Astrocyte of the hippocampus (primary cell): ENCODE results near the gene FAM83B.
"Not testable (repeated sequence)": the region's sequence is repeated elsewhere in the genome, so short reads cannot be mapped to it uniquely, and the experiment has no call there.

Experiments used
- DNase-seq: peaks from one replicate; pipeline ENCODE4 v3.0.0; 2011; ENCODE audit warnings: low read depth, low spot score

FAM83B gene

DNA sequence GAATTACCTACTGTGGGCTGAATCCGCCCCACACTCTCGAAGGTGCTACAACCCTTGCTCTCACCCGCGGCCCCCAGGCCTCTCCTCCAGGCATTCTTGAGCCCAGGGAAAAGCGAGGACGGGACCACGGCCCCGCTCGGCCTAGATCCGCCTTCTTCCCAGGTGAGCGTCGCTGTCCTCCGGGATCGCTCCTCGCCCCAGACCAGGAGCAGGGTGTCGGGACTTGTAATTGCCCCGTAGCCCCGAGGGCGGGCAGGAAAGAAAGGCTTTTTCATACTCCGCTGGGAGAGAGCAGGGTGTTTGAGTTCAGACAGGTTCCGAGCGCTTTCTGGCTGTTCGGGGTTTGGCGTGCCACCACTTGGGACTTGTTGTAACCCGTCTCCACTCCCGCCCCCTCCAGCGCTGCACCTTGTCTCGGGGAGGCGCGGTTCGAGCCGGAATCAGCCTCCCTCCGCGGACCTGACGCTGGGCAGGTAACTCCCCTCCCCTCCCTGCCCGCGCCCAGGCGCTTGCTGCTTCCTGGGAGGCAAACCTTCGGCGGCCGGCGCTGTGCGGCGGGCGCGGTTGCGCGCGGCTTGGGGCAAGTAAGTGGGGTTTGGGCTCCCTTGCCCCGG lies at the start of gene FAM83B:
Gene FAM83B (plus strand): TSS at position 529 of the 614 bp plus-strand sequence. CDS start 23,476 bp downstream, outside the sequence.
- DNase-seq: peak; percentile 42

GRCh38 chr6:54796918-54797317 lies 49.7 kb upstream of the FAM83B start:
- DNase-seq: not testable (repeated sequence)

GRCh38 chr6:54800050-54800600 lies 46.4 kb upstream of the FAM83B start:
- no peak for DNase-seq

DNA sequence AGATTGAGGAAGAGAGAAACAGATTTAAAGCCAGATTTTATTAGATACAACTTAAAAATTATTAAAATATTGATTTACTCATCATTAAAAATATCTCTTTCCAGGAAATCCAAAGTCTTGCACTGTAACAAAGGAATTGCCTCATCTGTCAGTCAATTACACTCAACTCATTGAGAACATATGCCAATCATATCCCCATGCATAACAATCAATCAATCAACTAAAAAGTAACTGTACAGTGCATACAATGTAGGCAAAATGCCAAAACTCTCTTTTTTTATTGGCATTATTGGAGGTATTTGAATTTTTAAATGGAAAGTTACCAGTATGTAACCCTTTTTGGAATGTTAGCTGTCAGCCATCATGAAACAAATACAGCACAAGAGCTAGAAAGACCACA lies 45.3 kb upstream of the FAM83B start:
- no peak for DNase-seq

DNA sequence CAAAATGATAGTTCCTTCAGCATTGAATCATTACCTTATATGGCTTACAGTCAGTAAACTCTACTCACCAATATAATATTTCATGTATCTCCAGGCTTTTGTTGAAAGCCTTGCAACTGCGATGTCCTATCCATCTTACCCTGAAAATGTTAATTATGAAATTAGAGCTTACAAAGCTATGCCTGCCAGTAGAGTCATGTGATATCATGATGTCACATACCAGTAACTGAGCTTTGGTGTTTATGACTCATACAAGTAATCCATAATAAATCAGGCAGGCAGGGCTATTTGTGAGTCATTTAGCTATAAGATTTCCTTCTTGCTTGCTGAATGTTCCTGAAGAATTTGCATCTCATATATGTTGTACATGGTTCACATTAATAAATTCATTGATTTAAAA lies 44.9 kb upstream of the FAM83B start:
- DNase-seq: peak; percentile 70

GRCh38 chr6:54802775-54803634 lies 43.6 kb upstream of the FAM83B start:
- DNase-seq: peak; percentile 66

GRCh38 chr6:54805077-54805476 lies 41.5 kb upstream of the FAM83B start:
- DNase-seq: peak; percentile 47

- no peak for DNase-seq
Measured at GRCh38 chr6:54810147-54810546, 36.4 kb upstream of the FAM83B start.

GRCh38 chr6:54813892-54814291 lies 32.7 kb upstream of the FAM83B start:
- peak; percentile 24 for DNase-seq

GRCh38 chr6:54817236-54817635 lies 29.3 kb upstream of the FAM83B start:
- DNase-seq: no peak

GRCh38 chr6:54817834-54818233 lies 28.7 kb upstream of the FAM83B start:
- DNase-seq: no peak

DNA sequence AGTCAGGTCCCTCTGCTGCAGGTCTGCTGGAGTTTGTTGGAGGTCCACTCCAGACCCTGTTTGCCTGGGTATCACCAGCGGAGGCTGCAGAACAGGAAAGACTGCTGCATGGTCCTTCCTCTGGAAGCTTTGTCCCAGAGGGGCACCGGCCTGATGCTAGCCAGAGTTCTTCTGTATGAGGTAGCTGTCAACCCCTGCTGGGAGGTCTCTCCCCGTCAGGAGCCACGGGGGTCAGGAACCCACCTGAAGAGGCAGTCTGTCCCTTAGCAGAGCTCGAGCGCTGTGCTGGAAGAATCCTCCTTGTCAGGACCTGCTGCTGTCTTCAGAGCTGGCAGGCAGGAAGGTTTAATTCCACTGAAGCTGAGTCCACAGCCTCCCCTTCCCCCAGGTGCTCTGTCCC lies 22.3 kb upstream of the FAM83B start:
- not testable (repeated sequence) for DNase-seq

- DNase-seq: no peak
Measured at GRCh38 chr6:54827010-54827409, 19.6 kb upstream of the FAM83B start.

DNA sequence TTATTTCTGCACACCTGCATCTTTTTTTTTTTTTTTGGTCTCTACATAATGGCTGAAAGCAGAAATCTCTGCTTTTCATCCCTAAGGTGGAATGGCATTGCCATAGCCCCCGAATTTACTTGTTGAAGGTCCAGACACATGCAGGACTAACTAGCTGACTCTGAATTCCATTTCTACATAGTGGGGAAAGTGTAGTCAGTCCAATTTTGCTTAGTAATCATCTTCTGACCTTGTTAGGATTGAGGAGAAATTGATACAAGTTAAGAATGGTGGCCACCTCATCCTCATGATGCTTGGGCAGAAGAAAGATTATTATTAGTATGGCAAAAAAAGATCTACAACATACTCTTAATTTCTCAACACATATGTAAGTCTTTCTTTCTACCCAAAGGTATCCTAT lies 16.4 kb upstream of the FAM83B start:
- DNase-seq: no peak

DNA sequence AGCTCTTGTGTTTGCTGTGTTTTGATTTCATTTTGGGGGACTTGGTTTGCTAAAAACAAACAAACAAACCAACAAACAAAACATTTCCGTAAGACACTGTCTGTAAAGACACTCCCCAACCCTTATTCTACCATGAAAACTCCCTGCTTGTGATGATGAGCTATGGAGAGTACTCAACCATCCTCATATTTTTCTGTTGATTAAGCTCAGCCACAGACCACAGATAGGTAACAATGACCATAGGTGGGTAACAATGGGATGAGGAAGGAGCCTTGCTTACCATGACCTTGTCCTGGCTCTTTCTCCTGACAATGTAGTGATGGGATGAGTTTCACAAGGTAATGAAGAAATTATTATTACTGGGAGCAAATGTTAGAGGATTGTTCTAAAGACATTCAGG lies 11.4 kb upstream of the FAM83B start:
- no peak for DNase-seq

GRCh38 chr6:54846857-54847674 lies 495 bp downstream of the FAM83B start:
- peak; percentile 34 for DNase-seq

- no peak for DNase-seq
Measured at GRCh38 chr6:54847799-54848597, 1.4 kb downstream of the FAM83B start.

- no peak for DNase-seq
Measured at GRCh38 chr6:54850114-54850513, 3.5 kb downstream of the FAM83B start.

- no peak for DNase-seq
Measured at GRCh38 chr6:54856129-54856528, 9.6 kb downstream of the FAM83B start.

- DNase-seq: no peak
Measured at GRCh38 chr6:54860132-54860531, 13.6 kb downstream of the FAM83B start.

DNA sequence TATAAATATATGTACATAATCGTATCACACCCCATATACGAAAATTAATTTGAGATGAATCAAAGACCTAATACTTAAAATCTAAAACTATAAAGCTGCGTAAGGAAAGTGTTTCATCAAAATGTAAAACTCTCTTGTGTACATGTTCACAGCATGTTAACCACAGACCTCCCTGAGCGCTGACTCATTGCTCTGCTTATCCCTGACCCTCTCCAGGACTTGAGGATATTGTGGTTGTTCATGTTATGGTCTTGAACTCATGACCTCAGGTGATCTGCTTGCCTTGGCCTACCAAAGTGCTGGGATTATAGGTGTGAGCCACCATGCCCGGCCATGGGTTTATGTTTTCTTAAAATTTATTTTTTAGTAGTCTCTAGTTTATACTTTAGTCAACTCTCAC lies 14.2 kb downstream of the FAM83B start:
- peak; percentile 70 for DNase-seq
